NCI-H345 treated with DMSO at 0.1 percent for 48 hours (cell line): ENCODE measurements around the gene CLEC14A.

Experiments used
- DNase-seq: peaks from one replicate; lab custom pipeline; 2025; ENCODE audit not compliant: unreplicated experiment; lab: John Stamatoyannopoulos, UW

Gene CLEC14A

DNA sequence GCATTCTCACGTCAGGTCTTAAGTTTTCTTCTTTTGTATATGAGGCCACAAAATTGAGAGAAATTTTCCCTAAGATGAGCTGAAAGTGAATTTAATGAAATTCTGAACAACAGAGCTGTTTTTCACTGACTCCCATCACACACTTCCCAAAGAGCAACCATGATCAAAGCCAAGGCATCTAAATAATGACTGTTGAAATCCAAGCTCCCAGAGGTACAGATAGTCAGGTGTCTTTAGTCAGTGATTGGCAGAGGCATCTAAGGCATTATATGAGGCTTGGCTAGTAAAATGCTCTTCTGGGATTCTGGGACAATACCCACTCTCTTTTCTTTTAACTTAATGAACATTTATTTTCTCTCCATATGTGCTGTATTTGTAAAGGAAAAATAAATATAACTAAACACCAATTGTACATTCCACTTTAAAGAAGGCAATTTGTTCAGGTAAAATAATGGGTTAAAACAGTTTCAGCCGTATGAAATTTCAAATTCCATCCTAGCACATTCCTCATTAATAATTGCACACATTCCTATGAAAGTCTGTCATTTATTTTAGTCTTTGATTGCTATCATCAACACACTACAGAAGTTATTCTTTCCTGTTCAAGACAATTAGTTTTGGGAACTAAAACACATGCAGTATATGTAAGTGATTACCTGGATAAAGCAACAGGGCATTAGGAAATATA is 49.1 kb downstream of the CLEC14A start:
- DNase-seq = no peak

DNA sequence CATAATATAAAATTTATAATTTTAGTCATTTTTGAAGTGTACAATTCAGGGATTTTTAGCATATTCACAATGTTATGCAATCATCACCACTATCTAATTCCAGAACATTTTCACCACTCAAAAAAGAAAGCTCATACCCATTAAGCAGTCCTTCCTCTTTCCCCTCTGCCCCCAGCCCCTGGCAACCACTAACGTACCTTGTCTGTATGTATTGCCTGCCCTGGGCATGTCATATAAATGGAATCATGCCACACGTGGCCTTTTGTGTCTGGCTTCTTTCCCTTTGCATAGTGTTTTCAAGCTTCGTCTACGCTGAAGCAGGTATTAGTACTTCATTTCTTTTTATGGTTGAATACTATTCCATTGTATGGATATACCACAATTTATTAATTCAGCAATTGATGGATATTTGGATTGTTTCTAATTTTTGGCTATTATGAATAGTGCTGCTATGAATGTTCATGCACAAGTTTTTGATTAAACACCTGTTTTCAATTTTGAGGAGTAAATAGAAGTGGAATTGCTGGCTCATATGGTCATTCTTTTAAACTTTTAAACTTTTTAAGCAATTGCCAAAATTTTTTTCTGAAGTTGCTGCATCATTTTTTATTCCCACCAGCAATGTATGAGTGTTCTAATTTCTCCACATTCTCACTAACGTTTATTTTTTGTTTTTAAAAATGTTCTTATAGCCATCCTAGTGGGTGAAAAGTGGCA is 49.8 kb downstream of the CLEC14A start:
- no peak for DNase-seq

DNA sequence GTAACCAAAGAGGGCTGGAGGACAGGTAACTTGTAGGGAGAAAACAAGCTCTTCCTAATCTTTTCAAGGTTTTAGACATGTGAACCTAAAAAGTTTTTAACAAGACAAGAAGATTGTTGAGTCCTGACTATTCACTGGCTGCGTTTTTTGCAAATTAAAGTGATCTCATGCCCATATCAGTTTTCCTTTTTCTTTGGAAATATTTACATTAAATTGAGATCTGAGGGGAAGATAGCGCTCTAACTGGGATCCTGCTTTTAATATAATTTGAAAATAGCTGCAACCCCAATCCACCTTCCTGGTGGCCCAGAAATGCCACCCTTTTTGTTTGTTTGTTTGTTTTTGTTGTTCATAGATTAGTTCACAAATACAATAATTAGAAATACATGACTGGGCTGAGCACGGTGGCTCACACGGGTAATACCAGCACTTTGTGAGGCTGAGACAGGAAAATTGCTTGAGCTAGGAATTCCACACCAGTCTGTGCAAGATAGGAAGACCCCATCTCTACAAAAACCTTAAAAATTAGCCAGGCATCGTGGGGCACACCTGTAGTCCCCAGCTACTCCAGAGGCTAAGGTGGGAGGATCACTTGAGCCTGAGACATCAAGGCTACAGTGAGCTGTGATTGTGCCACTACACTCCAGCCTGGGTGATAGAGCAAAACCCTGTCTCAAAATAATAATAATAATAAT is 50.6 kb downstream of the CLEC14A start:
- no peak for DNase-seq

- no peak for DNase-seq
These were observed 51.2 kb downstream of the CLEC14A start for GRCh38 chr14:38204719-38205115.
